Keratinocyte (primary cell): Measurements from ENCODE around the gene LRRC2. TPM values are rescaled to one million over a fixed set of nuclear protein-coding genes. Genes with fewer than 3 reads are reported as not detected.
"Not testable (repeated sequence)": the region's sequence is repeated elsewhere in the genome, so short reads cannot be mapped to it uniquely, and the experiment has no call there.

ENCODE experiments used
- DNase-seq: peaks from one replicate; pipeline ENCODE4 v3.0.0-alpha.2; 2011; ENCODE audit warnings: low read depth, missing footprints, low spot score
- FAIRE-seq: peaks from 2 replicates; lab custom pipeline; 2011; peaks lifted over from hg19 to GRCh38; lab: Jason Lieb, UNC
- H2AFZ ChIP-seq: 2 replicates; pipeline ENCODE4 v1.6.0; 2012; ENCODE audit warnings: low read length, control low read depth, inconsistent platforms; ENCODE audit not compliant: control insufficient read depth
- H3K27ac ChIP-seq: 2 replicates; pipeline ENCODE4 v1.5.1; 2011; ENCODE audit warnings: low read length; ENCODE audit not compliant: control insufficient read depth, insufficient read depth
- H3K27me3 ChIP-seq: 3 replicates; pipeline ENCODE4 v1.6.0; 2011; ENCODE audit warnings: low read length; ENCODE audit not compliant: control insufficient read depth, insufficient read depth; ENCODE audit errors: extremely low read depth
- H3K36me3 ChIP-seq, 2 experiments: 2 replicates in 1 of 2; 3 replicates in 1 of 2; pipeline ENCODE4 v1.5.1; 2011; ENCODE audit warnings: low read length in 2 of 2, mild to moderate bottlenecking in 1 of 2; ENCODE audit not compliant: control insufficient read depth in 2 of 2, insufficient read depth in 2 of 2; ENCODE audit errors: extremely low read depth in 1 of 2
- H3K4me1 ChIP-seq: 3 replicates; pipeline ENCODE4 v1.5.1; 2011; ENCODE audit warnings: low read length; ENCODE audit not compliant: control insufficient read depth, insufficient read depth; ENCODE audit errors: extremely low read depth
- H3K4me2 ChIP-seq: 3 replicates; pipeline ENCODE4 v1.6.0; 2011; ENCODE audit warnings: low read depth, low read length; ENCODE audit not compliant: control insufficient read depth, insufficient read depth; ENCODE audit errors: extremely low read depth
- H3K4me3 ChIP-seq, 3 experiments: fragments of 200-600 bp in 1 of 3; sonication (generic) in 1 of 3; 2 replicates in 2 of 3; 3 replicates in 1 of 3; pipeline ENCODE4 v1.5.1; 2011 to 2016; ENCODE audit warnings: low read length in 3 of 3, mild to moderate bottlenecking in 3 of 3, control low read depth in 2 of 3, inconsistent platforms in 1 of 3, low read depth in 1 of 3, mixed read lengths in 1 of 3, mixed run types in 1 of 3, moderate library complexity in 1 of 3; ENCODE audit not compliant: control insufficient read depth in 2 of 3, insufficient read depth in 2 of 3; ENCODE audit errors: extremely low read depth in 1 of 3
- H3K79me2 ChIP-seq: 2 replicates; pipeline ENCODE4 v1.6.0; 2012; ENCODE audit warnings: low read length; ENCODE audit not compliant: control insufficient read depth, insufficient read depth
- H3K9ac ChIP-seq: 3 replicates; pipeline ENCODE4 v1.6.0; 2011; ENCODE audit warnings: low read length; ENCODE audit not compliant: control insufficient read depth, insufficient read depth; ENCODE audit errors: extremely low read depth
- H3K9me1 ChIP-seq: 3 replicates; pipeline ENCODE4 v1.6.0; 2011; ENCODE audit warnings: low read length; ENCODE audit not compliant: control insufficient read depth, insufficient read depth; ENCODE audit errors: extremely low read depth
- H3K9me3 ChIP-seq: 2 replicates; pipeline ENCODE4 v1.5.1; 2012; ENCODE audit warnings: low read depth, low read length; ENCODE audit not compliant: control insufficient read depth
- H4K20me1 ChIP-seq: 3 replicates; pipeline ENCODE4 v1.6.0; 2011; ENCODE audit warnings: low read length; ENCODE audit not compliant: control insufficient read depth, insufficient read depth; ENCODE audit errors: extremely low read depth
- EZH2 ChIP-seq: IDR thresholded peaks from one replicate; pipeline ENCODE4 v1.6.1; 2012; ENCODE audit warnings: inconsistent platforms, mild to moderate bottlenecking, low read length, moderate library complexity
- dilution Hi-C: fragments of 300-500 bp; cut with MboI; formaldehyde crosslinking; loops from one replicate; pipeline ENCODE4 v1.7.0; 2020; ENCODE audit warnings: low sequenced_read_pairs; ENCODE audit not compliant: extremely low pct_ligation_motif_present
- polyA plus RNA-seq, 5 experiments: library from polyadenylated mRNA; depleted of rRNA in 3 of 5; stranded (reverse) in 3 of 5; stranded (forward) in 1 of 5; unstranded in 1 of 5; fragments of >200 nt; gene quantifications; 1 replicate in 1 of 5; 2 replicates in 3 of 5; 3 replicates in 1 of 5; pipeline versions ENCODE4 v1.2.1 to v1.2.3, GENCODE V29; 2011 to 2012; ENCODE audit warnings: missing spikeins in 2 of 5, low read depth in 1 of 5, low replicate concordance in 1 of 5
- TF ChIP-seq, protein P1 (sequence below), 3 experiments: IDR thresholded peaks in 1 of 3; conservative IDR thresholded peaks in 1 of 3; optimal IDR thresholded peaks in 1 of 3; 2 replicates in 2 of 3; 3 replicates in 1 of 3; pipeline versions ENCODE3 to v1.5.1; 2011; ENCODE audit warnings: low read length in 3 of 3, mild to moderate bottlenecking in 3 of 3, moderate library complexity in 2 of 3, control low read depth in 1 of 3, inconsistent platforms in 1 of 3; ENCODE audit not compliant: insufficient read depth in 2 of 3; ENCODE audit errors: extremely low read depth in 1 of 3

LRRC2 gene
- polyA plus RNA-seq, 1 donor (not counting 4 experiments of a cell fraction or from before 2014, with no cell fraction given): 0.51 TPM

DNA sequence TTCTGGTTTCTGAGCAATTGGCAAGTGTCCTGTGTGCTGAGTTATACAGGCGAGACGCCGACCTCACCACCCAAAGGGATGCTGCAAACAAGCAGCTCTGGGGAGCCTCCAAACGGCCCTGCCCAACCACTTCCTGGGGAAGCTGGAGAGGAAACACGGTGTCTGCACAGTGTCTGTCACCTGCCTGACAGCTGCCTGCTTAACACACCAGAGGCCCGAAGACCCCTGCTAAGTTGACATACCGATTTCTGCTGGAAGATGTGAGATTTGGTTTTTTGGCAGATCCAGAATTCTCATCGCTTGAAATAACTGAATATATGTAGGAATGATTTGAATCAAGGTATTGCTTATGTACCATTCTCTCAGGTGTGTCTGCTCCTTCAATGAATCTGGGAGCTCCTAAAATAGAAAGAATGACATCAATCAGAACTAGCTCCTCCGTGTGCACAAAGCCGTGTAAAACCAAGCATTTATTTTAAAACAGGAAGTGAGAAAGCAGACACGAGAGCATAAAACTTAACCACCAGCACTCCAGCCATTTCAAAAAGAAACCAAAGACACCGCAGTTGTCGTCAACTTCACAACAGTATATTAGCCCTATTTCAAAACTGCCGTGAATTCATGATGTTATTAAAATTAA lies 27.2 kb downstream of the LRRC2 start:
- no peak overlapping the region for H3K27ac ChIP-seq
- no peaks in the 10 kb centered on the region for H4K20me1 ChIP-seq
- peaks cover 5% of the 10 kb centered on the region for H3K4me1 ChIP-seq
- H3K4me3 ChIP-seq: no peak overlapping the region
- FAIRE-seq (no peak), DNase-seq (no peak)
- no peaks in the 10 kb centered on the region for H3K27me3 ChIP-seq
- H3K36me3 ChIP-seq: no peaks in the 10 kb centered on the region
- dilution Hi-C loops: no loop called here
- no peaks in the 10 kb centered on the region for H3K79me2 ChIP-seq
- peak overlapping the region; percentile 8 for H3K4me2 ChIP-seq
- TF ChIP-seq EZH2: no peak
- TF ChIP-seq, protein P1, sequence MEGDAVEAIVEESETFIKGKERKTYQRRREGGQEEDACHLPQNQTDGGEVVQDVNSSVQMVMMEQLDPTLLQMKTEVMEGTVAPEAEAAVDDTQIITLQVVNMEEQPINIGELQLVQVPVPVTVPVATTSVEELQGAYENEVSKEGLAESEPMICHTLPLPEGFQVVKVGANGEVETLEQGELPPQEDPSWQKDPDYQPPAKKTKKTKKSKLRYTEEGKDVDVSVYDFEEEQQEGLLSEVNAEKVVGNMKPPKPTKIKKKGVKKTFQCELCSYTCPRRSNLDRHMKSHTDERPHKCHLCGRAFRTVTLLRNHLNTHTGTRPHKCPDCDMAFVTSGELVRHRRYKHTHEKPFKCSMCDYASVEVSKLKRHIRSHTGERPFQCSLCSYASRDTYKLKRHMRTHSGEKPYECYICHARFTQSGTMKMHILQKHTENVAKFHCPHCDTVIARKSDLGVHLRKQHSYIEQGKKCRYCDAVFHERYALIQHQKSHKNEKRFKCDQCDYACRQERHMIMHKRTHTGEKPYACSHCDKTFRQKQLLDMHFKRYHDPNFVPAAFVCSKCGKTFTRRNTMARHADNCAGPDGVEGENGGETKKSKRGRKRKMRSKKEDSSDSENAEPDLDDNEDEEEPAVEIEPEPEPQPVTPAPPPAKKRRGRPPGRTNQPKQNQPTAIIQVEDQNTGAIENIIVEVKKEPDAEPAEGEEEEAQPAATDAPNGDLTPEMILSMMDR (optimal IDR thresholded peaks at IDR 0.05 in 1 of 3, IDR thresholded peaks at IDR 0.05 in 1 of 3, conservative IDR thresholded peaks at IDR 0.05 in 1 of 3; ENCODE audit: extremely low read depth in 1 of 3, insufficient read depth in 2 of 3, low read length in 3 of 3): no peak
- peak overlapping the region; percentile 4 for H2AFZ ChIP-seq
- H3K9ac ChIP-seq: no peak overlapping the region
- no peaks in the 10 kb centered on the region for H3K9me3 ChIP-seq
- no peaks in the 10 kb centered on the region for H3K9me1 ChIP-seq

DNA sequence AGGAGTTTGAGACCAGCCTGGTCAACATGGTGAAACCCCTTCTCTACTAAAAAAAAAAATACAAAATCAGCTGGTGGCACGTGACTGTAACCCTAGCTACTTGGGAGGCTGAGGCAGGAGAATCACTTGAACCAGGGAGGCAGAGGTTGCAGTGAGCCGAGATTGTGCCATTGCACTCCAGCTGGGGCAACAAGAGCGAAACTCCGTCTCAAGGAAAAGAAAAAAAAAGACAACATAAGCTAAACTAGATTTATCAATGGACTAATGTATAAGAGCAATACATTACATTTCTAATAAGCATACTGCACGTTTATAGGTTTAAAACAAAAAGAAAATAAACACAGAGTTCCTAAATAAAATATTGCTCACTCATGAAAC lies 27.7 kb downstream of the LRRC2 start:
- H3K9me1 ChIP-seq, H3K27me3 ChIP-seq, H2AFZ ChIP-seq, DNase-seq, H3K9me3 ChIP-seq, H3K27ac ChIP-seq, H3K4me3 ChIP-seq, dilution Hi-C loops, FAIRE-seq, H3K9ac ChIP-seq, H3K79me2 ChIP-seq, H3K4me1 ChIP-seq, H4K20me1 ChIP-seq, H3K36me3 ChIP-seq: not testable (repeated sequence)
- peak overlapping the region; percentile 8 for H3K4me2 ChIP-seq

DNA sequence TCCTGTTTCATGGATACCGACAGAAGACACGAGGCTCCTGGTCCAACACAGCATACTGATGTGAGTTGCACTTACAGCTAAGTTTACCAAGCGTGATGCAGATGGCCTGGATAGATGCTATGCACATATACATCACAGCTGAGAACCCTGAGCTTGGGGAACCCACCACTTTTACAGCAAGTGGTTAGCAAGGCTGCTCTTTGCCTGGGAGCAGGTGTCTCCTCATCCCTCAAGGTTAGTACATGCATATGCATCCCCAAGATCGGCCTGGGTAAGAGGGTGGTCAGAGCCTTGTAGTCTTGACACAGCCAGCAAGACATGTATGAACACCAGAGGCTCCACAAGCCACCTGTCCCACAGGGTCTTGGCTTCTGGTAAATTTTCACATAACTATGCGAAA lies 28.3 kb downstream of the LRRC2 start:
- no peaks in the 10 kb centered on the region for H3K27me3 ChIP-seq
- H3K27ac ChIP-seq: no peak overlapping the region
- no peak overlapping the region for H3K4me2 ChIP-seq

More for the DNA sequence above, 28.3 kb downstream of the LRRC2 start:
- H3K79me2 ChIP-seq: no peaks in the 10 kb centered on the region
- TF ChIP-seq EZH2: no peak
- TF ChIP-seq, protein P1 (optimal IDR thresholded peaks at IDR 0.05 in 1 of 3, IDR thresholded peaks at IDR 0.05 in 1 of 3, conservative IDR thresholded peaks at IDR 0.05 in 1 of 3; ENCODE audit: extremely low read depth in 1 of 3, insufficient read depth in 2 of 3, low read length in 3 of 3): no peak
- no peaks in the 10 kb centered on the region for H3K9me3 ChIP-seq
- no peak overlapping the region for H2AFZ ChIP-seq
- dilution Hi-C loops: no loop called here
- H3K4me3 ChIP-seq: no peak overlapping the region
- H3K4me1 ChIP-seq: peaks cover 5% of the 10 kb centered on the region
- no peak overlapping the region for H3K9ac ChIP-seq
- no peaks in the 10 kb centered on the region for H4K20me1 ChIP-seq
- no peaks in the 10 kb centered on the region for H3K36me3 ChIP-seq
- DNase-seq (no peak), FAIRE-seq (no peak)
- H3K9me1 ChIP-seq: no peaks in the 10 kb centered on the region
